ENCODE data around the gene LENEP.

LENEP gene

DNA sequence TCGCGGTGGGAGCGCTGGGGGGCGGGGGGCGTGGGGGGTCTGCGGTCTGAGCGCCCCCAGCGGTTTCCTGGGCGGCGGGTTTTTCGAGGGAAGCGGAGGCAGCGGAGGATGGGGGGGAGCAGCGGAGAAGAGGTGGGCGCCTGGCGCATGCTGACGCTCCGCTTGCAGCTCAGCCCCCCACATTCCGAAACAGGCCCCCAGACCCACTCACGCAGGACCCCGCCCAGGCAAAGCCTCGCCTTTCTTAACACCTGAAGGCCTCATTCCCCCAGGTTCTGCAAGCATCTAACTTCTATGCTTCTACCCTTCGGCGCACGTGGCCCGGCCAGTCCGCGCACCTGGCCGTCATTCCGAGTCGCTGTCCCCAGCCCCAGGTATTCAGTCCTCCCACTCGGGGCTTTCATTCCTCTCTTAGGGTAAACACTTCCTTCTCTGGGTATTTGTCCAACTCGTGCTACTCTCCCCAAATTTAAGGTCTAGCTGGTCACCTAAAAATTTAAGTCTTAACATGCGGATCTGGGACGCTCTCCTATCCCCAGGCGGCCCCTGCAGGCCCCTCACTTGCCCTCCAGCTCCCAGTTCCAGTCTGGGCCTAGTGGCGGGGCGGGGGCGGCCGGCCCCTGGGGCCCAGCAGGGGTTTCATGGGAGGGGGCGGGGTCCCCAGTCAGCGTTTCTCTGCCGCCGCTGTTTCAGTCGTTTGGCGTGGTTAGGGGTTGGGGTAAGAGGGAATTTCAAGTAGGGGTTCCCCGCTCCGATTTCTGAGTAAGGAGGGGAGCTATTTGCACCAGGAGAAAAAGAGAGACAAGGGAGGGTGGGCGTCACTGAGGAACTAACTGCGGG is 6.4 kb downstream of the LENEP start:
- no peak for DNase-seq

GRCh38 chr1:155000411-155000725 is 7.0 kb downstream of the LENEP start:
- DNase-seq: no peak

- peak; percentile 78 for DNase-seq
These were observed 7.5 kb downstream of the LENEP start for GRCh38 chr1:155000726-155001424.

- DNase-seq: no peak
These were observed 8.0 kb downstream of the LENEP start for GRCh38 chr1:155001425-155001674.

DNA sequence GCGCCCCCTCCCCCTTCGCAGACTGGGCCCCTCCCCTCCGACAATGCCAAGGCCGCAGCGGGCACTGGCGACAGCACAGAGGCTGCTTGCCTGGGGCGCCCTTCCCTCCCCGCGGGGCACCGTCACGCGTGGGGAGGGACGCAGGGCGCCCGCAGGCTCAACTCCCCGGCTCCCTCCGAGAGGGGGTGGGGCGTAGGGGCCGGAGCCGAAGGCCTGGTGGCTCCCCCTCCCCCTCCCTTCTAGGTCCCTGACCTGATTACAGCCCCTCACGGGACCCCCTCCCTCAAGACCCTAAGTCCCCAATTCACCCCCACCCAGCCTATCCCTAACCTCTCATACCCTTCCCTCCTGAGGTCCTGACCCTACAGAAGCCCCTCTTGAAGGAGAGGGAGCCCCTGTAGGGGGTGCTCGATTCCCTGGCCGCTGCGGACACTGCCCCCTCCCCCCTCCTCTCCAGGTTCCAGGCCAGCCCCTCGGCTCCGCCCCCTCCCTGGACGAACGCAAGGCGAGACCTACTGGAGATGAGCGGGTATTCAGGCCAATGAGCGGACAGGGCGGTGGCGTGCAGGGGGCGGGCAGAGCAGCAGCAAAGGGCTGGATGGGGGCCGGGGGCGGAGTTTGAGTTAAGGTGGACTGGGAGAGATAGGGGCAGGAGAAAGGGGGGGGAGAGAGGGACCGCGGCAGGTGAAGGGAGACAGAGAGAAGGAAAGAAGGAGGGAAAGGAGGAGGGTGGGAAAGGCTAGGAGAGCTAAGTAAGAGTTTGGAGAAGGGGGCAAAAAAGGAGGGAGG is 8.5 kb downstream of the LENEP start:
- peak; percentile 97 for DNase-seq

DNA sequence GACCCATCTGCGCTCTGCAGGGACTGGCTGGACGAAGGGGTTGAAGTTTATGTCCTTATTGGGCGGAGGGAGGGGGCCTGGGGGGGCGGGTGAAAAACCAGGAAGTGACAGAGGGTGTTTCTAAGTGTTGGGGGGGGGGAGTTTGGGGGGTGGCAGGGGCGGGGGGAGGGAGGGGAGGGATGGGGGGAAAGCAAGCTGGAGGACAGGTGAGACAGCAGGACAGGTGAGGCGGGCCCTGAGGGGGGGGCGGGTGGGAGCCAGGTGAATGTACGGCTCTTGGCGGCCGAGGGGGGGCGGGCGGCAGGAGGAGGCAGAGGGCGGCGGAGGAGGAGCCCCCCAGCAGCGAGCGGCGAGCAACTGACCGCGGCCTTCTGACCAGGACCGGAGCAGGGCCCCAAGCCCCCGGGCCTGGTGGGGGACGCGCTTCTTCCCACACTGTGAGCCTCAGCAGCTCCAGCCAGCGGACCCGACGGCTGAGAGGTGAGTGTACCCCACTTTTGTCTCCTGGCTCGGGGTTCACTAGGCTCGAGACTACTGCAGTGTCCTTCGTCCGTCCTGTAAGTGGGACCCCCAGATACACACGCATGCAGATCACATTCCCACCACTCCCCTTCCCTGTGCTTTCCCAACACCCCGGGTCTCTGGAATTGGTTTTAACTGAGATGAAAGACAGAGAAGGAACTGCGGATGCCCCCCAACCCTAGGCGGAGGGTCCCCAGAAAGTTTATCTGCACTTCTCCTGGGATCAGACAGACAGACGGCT is 9.3 kb downstream of the LENEP start, which contains the start of gene ZBTB7B:
Gene ZBTB7B, plus strand, starts transcription at position 339 of the 763 bp plus-strand sequence. CDS start 11,859 bp downstream, outside the sequence.
- no peak for DNase-seq

DNA sequence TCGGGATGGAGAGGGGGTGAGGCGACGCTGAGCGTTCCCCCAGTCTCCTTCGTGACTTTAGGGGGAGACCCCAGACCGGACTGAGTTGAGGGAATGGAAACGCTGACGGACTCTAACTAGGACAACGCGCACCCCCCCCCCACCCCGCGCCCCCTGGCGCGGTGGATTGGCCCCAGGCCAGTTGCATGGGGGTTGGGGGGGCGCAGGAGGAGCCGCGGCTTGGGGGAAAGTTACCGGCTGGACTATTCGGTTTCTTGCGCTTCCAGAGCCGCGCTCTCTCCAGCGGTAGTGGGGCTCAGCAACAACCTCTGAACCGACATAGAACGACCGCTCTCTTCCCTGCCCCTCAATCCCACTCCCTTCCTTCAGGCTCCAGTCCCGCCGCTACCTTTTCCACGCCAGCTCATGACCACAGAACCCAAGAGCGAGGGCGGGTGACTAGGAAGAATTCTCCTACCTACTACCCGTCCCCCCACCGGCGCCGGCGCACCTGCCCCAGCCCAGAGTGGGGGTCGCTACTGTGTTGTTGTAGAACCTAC is 9.9 kb downstream of the LENEP start:
- no peak for DNase-seq

DNA sequence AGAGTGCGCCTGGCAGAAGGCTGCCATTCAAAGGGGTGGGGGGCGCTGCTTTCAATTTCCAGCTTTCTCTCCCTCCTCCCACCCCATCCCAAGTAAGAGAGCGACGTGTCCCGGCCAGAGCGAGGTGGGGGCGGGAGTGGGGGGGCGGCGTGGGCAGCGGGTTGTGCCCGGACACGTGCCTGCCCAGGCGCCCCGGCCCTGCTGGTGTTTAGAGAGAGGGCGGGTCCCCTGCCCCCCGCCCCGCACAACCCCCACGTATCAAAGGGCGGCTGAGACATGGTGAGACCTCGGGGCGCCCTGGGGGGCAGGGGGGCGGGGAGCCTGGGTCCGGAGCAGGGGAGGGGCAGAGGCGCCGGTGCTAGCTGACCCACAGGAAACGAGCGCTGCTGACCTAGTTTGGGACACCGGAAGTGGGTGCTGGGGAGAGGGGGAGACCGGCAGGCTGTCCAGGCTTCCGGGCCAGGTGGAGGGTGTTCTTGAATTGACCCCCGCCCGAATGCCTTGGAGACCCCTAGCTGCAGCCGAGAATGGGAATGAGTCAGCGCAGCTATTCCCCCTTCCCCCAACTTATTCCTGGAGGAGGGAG is 10.5 kb downstream of the LENEP start:
- DNase-seq: no peak

- no peak for DNase-seq
These were observed 11.1 kb downstream of the LENEP start for GRCh38 chr1:155004352-155005075.

DNA sequence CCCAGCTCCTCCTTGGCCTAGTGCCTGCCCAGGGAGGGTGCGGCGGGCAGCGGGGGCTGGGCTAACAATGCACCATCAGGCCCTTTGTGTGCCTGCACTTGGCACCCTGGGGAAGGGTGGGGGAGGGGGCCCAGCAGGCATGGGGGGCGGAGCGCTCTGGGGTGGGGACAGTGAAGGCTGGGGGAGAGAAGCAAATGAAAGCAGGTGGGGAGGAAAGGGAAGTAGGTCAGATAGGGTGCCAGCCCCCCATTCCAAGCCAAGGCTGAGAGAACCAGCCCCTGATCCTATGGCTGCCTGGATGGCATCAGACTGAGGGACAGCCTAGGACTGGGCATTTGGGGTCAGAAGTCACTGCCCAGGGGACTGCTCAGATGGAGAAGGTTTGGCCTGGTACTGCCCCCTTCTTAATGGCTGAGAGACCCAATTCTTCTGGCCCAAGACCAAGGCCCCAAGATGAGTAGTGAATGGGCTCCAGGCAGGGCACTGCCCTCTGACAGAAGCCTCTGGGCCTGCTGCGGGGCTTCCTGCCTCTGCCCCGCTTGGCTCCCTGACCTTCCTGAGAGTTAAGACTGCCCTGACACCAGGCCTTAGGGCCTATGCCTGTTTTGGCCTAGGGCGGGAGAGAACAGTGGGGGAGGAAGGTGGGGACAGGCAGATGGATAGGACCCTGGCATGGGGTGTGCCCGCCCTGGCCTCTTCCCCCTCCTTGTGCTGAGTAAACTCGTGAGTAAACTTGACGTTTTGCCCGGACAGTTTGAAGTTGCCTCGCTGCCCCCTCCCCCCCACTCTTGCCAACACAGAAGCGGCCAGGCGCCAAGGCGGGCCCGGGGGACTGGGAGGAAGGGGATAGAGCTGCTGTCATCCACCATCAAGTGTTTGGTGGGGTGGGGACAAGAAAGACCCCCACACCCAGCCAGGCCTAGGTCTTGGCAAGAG is 12.0 kb downstream of the LENEP start:
- no peak for DNase-seq

DNA sequence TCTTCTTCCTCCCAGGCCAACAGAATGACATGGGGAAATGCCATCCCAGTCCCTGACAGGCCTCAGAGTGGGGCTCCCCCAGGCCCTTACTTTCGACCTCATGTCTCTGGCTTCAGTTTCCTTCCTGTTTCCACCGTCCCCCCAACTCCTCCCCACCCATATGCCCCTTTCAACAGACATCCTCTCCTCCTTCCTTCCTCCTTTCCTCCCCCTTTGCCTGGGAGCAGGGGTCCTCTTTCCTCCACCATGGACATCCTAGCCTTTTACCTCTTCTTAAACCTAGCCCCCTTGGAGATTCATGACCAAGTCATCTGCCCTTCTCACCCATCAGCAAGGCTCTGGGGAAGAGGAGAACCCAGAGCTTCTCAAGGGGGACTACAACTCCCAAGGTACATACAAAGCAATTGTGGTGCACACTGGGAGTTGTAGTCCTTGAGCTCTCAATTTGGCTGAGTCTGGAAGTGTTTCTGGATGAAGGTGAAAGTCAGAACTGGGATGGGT is 13.3 kb downstream of the LENEP start:
- DNase-seq: peak; percentile 50

- DNase-seq: no peak
These were observed 14.0 kb downstream of the LENEP start for GRCh38 chr1:155007251-155007828.

DNA sequence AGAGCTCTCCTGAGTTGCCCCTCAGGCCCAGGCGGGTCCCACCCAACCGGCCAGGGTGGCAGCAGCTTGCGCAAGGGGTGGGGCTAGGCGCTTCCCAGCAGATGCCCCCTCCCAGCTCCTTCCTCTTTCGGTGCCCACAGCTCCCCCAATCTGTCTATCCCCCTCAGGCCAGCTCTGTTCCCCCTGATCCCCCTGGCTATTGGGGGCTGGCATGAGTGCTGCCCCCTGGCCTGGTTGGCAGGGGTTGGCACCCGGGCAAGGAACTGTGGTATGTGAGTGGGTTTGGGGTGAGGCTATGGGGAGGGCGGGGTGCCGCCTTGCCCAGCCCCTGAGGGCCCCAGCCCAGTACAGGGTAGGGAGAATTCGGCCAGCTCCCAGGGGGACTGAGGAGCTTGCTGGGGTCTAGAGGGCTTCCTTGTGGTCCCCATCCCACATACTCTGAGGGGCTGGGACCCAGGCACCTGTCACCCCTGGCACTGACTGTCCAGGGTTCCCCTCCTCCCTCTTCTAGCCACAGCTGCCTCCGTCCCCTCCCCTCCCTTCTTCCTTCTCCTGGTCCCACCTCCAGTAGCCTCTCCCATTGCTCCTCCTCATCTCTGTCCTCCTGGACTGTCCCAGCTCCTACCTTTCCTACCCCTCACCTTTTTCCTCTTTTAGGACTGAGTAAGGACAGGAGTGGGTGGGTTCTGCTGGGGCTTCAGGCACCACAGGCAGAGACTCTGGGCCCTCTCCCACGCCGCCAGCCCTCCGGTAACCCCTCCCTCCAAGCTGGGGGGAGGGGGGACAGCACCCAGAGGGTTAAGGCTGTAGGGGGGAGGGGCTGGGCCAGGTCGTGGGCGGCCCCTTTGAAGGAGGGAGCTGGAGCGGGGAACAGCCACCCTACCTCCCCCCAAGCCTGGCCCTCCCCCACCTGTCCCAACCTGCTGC is 14.9 kb downstream of the LENEP start:
- DNase-seq: no peak

- DNase-seq: no peak
These were observed 15.9 kb downstream of the LENEP start for GRCh38 chr1:155009221-155009711.

GRCh38 chr1:155009742-155010141 is 16.4 kb downstream of the LENEP start:
- no peak for DNase-seq

DNA sequence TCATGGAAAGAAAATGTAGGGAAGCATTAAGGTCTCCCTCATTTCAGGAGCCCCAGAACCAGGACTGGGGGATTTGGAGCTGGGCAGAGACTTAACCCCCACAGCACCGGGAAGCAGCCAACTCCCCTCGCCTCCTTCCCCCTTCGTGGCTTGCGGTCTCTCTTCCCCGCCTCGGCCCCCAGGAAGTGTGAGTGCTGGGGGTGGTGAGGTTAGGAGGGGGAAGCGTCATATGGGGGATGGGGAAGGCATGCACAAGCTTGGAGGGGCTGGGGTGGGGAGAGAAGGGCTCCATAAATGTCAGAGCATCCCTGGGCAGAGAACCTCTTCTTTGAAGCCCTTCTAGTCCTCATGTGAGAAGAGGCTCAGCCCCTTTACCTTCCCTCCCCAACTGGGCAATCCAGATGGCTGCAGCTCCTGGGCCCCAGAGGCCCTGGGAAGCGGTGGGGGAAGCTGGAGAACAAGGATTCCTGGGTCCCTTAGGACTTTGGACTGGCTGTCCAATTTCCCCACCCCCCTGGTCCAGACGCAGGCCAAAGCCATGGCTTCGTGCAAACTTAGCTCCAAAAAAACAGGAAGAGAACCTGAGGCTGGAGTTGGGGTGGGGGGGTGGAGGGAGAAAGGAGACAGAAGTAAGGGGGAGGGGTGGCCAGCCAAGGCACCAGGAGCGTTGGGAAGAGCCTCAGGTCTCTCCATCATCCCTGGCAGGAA is 17.0 kb downstream of the LENEP start:
- DNase-seq: no peak

DNA sequence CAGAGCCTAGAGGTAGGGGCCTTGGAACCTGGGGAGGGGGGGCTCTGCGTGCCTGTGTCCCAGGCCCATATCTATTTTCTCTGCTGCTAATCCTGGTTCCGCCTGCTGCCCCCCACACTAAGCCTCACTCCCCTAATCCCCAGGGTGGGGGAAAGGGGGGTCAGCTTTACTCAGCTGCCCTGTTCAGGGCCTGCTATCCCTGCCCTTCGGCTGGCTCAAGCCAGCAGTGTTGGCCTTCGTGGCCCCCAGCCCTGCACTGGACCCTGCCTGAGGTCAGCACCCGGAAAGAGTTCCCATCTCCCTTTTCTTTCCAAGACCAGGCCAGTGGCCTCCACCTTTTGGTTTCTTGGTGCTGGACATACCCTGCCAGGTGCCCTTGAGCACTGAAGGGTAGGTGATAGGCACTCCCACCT is 17.6 kb downstream of the LENEP start:
- no peak for DNase-seq

Measured in CD4-positive, alpha-beta T cell treated with Interleukin-4 for 4 hours (primary cell).